Colonic mucosa (tissue), 4 donors: Measurements from ENCODE around the gene RNF168. TPM values are rescaled to one million over a fixed set of nuclear protein-coding genes. Genes with fewer than 3 reads are reported as not detected.

Source experiments
- DNase-seq: peaks from one replicate; pipeline ENCODE4 v3.0.0-alpha.2; 2020
- H3K27ac ChIP-seq: fragments of 200-600 bp; one replicate; pipeline ENCODE4 v1.8.0; 2021
- H3K27me3 ChIP-seq: fragments of 200-600 bp; one replicate; pipeline ENCODE4 v1.8.0; 2021
- H3K36me3 ChIP-seq: fragments of 200-600 bp; one replicate; pipeline ENCODE4 v1.8.0; 2021
- H3K4me1 ChIP-seq: fragments of 200-600 bp; one replicate; pipeline ENCODE4 v1.8.0; 2021; ENCODE audit warnings: mild to moderate bottlenecking
- H3K4me3 ChIP-seq: fragments of 200-600 bp; one replicate; pipeline ENCODE4 v1.8.0; 2021
- H3K9ac ChIP-seq, 2 donors: one replicate each; pipeline ENCODE4 v1.7.0; 2013; ENCODE audit warnings: control low read depth in 2 of 2, low read depth in 2 of 2, low read length in 2 of 2
- H3K9me3 ChIP-seq: fragments of 200-600 bp; one replicate; pipeline ENCODE4 v1.8.0; 2021
- CTCF ChIP-seq: fragments of 200-600 bp; IDR thresholded peaks from one replicate; pipeline ENCODE4 v1.8.0; 2022; ENCODE audit warnings: antibody characterized with exemption, mild to moderate bottlenecking
- intact Hi-C: fragments of 100-400 bp; cut with DNase I; formaldehyde crosslinking; loops from one replicate; pipeline ENCODE4 v1.14.1; 2022
- total RNA-seq, 2 donors: library from RNA; stranded (reverse); fragmentation: NEBNext Ultra II Directional in 1 of 2; extraction: Animal tissue kit (Norgen Biotek cat#: 25700) in 1 of 2; gene quantifications; one replicate each; pipeline ENCODE4 v1.2.1, GENCODE V29; 2021
- donor health status: healthy.
- donor health status: DM: no; HTN: no; CAD: no.
- donor health status: DM: no; HTN: no; CAD: no.

The RNF168 gene
- total RNA-seq, 2 donors from 2014 or later = 30.3 to 34.2 TPM

DNA sequence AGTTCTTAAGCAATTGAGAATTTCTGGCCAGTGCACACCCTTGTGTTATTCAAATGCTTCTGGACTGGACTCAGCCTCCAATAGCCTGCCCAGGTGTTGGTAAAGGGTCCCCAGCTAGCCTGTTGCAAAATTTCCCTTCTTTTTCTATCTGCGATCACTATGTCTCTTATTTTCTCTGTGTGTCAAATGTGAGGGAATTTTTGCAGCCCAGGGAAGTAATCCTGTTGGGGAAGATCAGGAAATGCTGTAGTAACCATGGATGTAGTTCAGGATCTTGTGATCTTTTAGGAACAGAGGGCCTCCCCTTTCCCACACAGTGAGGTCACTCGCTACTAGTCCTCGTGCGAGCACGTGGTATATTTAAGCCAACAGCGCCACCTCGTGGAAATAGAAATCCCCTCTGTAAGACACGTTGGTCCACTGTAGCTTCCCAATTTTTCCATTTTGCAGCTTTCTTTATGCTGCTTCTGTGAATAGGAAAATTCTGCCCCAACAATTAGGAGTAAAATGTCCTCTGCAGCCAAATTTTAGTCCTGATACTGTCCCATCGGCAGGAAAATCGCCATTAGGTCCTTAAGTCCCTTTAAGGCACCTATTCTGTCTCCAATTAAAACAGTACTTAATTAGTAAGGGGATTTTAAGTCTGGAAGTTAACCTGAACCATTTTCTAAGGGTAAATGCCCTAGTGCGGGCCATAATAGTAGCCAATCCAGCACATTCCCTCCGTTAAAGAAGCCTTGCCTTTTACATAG is 15.6 kb upstream of the RNF168 start:
- H3K9ac ChIP-seq = no peak overlapping the region
- no peaks in the 10 kb centered on the region for H3K4me1 ChIP-seq
- H3K9me3 ChIP-seq = peaks cover 9% of the 10 kb centered on the region
- DNase-seq = peak; percentile 64
- no peak overlapping the region for H3K27ac ChIP-seq
- TF ChIP-seq CTCF = peak; percentile 32
- no peaks in the 10 kb centered on the region for H3K36me3 ChIP-seq
- no peaks in the 10 kb centered on the region for H3K27me3 ChIP-seq
- H3K4me3 ChIP-seq = no peak overlapping the region
- intact Hi-C loops = loop anchor here (2.0 kb wide), 1 partner anchor 266 kb away; no protein-coding TSS in a partner anchor

DNA sequence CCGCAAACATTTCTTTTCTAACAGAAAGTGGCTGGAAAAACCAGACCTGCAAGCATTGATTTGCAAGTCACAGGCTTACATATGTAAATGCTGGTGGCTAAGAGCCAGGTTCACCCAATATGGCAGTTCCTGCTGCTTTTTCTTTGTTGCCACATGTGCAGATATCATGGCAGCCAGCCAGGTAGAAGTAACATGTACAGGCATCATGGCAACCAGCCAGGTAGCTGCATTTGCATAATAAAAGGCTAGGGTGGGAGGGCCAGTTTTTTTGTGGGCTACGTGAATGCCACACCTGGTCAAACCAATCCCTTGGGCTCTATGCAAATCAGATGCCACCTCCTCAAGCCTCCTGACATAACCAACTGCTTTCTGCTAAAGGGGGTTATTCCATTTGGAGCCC is 14.4 kb upstream of the RNF168 start:
- no peak for DNase-seq
- H3K9me3 ChIP-seq = peaks cover 9% of the 10 kb centered on the region
- no peak overlapping the region for H3K9ac ChIP-seq
- H3K4me3 ChIP-seq = no peak overlapping the region
- intact Hi-C loops = loop anchor here (2.0 kb wide), 1 partner anchor 265 kb away; no protein-coding TSS in a partner anchor
- TF ChIP-seq CTCF = no peak
- no peaks in the 10 kb centered on the region for H3K27me3 ChIP-seq
- H3K27ac ChIP-seq = no peak overlapping the region
- H3K36me3 ChIP-seq = no peaks in the 10 kb centered on the region
- H3K4me1 ChIP-seq = no peaks in the 10 kb centered on the region

DNA sequence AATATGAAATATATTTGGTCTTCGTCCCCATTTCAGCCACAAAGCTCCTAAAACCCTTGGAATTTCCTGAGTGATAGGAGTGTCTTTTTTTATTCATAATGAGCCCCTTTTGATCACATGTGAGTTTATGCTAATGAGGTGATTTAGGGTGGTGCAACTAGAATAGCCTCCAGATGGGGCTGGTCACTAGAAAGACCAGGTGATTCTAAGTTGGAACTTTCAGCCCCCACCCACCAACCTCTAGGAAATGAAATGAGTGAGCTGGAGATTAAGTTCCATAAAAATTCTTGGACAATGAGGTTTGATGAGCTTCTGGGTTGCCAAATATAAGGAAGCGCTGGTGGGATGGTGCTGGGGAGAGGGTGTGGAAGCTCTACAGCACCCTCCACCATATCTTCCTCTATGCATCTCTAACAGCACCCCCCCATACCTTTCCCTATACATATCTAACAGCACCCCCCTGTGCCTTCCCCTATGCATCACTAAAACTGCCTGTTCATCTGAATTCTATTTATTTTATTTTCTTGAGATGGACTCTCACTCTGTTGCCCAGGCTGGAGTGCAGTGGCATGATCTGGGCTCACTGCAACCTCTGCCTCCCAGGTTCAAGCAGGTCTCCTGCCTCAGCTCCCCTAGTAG is 13.7 kb upstream of the RNF168 start:
- DNase-seq = no peak
- TF ChIP-seq CTCF = no peak
- no peak overlapping the region for H3K4me3 ChIP-seq
- no peak overlapping the region for H3K27ac ChIP-seq
- intact Hi-C loops = no loop called here
- no peaks in the 10 kb centered on the region for H3K27me3 ChIP-seq
- H3K9ac ChIP-seq = no peak overlapping the region
- H3K9me3 ChIP-seq = peaks cover 9% of the 10 kb centered on the region
- H3K4me1 ChIP-seq = no peaks in the 10 kb centered on the region
- H3K36me3 ChIP-seq = no peaks in the 10 kb centered on the region

DNA sequence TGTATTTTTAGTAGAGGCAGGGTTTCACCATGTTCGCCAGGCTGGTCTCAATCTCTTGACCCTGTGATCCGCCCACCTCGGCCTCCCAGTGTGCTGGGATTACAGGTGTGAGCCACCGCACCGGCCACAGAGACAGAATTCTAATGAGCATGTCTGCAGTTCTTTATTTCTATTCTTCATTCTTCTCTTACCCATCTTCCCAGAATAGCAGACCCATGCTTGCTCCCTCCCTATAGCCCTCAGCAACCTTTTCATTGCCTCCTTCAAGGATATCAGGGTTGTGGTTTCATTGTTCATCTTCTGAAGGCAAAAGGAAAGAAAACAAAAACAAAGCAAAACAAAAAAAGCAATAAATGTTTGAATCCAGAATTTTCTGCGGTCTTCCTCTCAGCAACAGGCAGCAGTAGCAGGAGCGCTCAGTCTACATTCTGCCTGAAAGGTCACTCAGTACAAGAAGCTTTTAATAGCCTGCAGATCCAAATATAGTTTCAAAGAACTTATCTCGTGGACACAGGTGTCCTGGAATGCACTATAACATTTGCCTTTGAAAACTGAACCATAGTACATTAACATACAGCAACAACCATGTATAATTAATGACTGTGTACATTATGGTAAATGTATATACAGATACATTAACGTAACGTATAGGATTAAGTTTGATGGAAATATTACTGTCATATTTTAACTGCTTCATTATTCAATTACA is 11.5 kb upstream of the RNF168 start, which contains the start of gene SMCO1:
TSS of gene SMCO1 (minus strand) at position 434 of the 709 bp plus-strand sequence. CDS start at position 297, 137 bp downstream.
- no peak for TF ChIP-seq CTCF
- Histone ChIP-seq H3K27ac (no peak within 1 kb of the TSS), H3K27me3 (no peaks in the 10 kb centered on the region), H3K36me3 (no peaks in the 10 kb centered on the region), H3K9me3 (peaks cover 9% of the 10 kb centered on the region), H3K4me3 (no peak within 1 kb of the TSS), H3K4me1 (no peaks in the 10 kb centered on the region), H3K9ac (no peak within 1 kb of the TSS)
- DNase-seq = no peak
- intact Hi-C loops = no loop called here

DNA sequence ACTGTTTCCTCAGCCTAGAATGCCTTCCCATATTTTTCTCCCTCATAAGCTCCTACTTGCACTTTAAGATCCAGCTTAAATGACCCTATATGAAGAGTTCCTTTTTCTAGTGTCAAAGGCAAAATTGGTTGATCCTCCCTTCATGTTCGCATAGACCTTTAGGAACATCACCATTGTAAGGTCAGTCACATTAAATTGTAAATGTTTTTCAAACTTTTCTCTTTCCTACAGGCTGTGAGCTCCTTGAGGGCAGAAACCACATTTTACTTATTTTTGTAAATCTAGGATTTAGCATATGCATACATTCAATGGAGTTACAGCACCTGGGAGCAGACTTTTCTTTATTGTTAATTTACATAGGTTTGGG is 10.8 kb upstream of the RNF168 start:
- Histone ChIP-seq H3K36me3 (no peaks in the 10 kb centered on the region), H3K27ac (no peak overlapping the region), H3K9ac (no peak overlapping the region), H3K4me1 (no peaks in the 10 kb centered on the region), H3K9me3 (peaks cover 2% of the 10 kb centered on the region), H3K4me3 (no peak overlapping the region), H3K27me3 (no peaks in the 10 kb centered on the region)
- DNase-seq = no peak
- no peak for TF ChIP-seq CTCF
- intact Hi-C loops = no loop called here
